Measurements from ENCODE around the gene COPS4. TPM values are rescaled to one million over a fixed set of nuclear protein-coding genes. Genes with fewer than 3 reads are reported as not detected.
"Not testable (repeated sequence)": the region's sequence is repeated elsewhere in the genome, so short reads cannot be mapped to it uniquely, and the experiment has no call there.

COPS4 gene
- total RNA-seq, 4 donors from 2014 or later, result 35.3 to 69.9 (median 50.4) TPM

- TF ChIP-seq CTCF (IDR thresholded peaks at IDR 0.05) (no peak), POLR2A (IDR thresholded peaks at IDR 0.05) (no peak)
- intact Hi-C loops (cut with DNase I), result no loop called here
- whole genome bisulfite sequencing, 2 donors, result 90 to 91% methylated on average over 3 of the region's 3 CpGs
- Histone ChIP-seq H3K4me3 (replicated peaks in 1 of 3) (no peak overlapping the region), H3K27ac (no peak overlapping the region), H3K36me3 (no peaks in the 10 kb centered on the region), H3K4me1 (peaks cover 14 to 23% of the 10 kb centered on the region in 2 donors), H3K27me3 (no peaks in the 10 kb centered on the region), H3K9me3 (no peaks in the 10 kb centered on the region)
- DNase-seq, result no peak
Measured at GRCh38 chr4:83040269-83040668, 5.3 kb downstream of the COPS4 start.

GRCh38 chr4:83043157-83043556 is 8.2 kb downstream of the COPS4 start:
- DNase-seq; H3K9me3 ChIP-seq; H3K27me3 ChIP-seq; H3K4me1 ChIP-seq; H3K27ac ChIP-seq; H3K36me3 ChIP-seq; H3K4me3 ChIP-seq (replicated peaks in 1 of 3); intact Hi-C loops (cut with DNase I): not testable (repeated sequence)
- 93 to 100% methylated on average over 2 of the region's 2 CpGs for WGBS, 2 donors

GRCh38 chr4:83043801-83044407 is 8.9 kb downstream of the COPS4 start:
- Histone ChIP-seq H3K36me3 (no peaks in the 10 kb centered on the region), H3K4me3 (replicated peaks in 1 of 3) (no peak overlapping the region), H3K27ac (no peak overlapping the region), H3K27me3 (no peaks in the 10 kb centered on the region), H3K9me3 (no peaks in the 10 kb centered on the region), H3K4me1 (peaks cover 0 to 4% of the 10 kb centered on the region in 2 donors)
- 94 to 95% methylated on average over 14 of the region's 14 CpGs for WGBS, 2 donors
- DNase-seq, result no peak
- TF ChIP-seq CTCF (IDR thresholded peaks at IDR 0.05) (no peak), POLR2A (IDR thresholded peaks at IDR 0.05) (no peak)
- intact Hi-C loops (cut with DNase I), result no loop called here

GRCh38 chr4:83046693-83047473 is 11.9 kb downstream of the COPS4 start:
- TF ChIP-seq POLR2A (IDR thresholded peaks at IDR 0.05) (no peak), CTCF (IDR thresholded peaks at IDR 0.05) (no peak)
- no peak overlapping the region for H3K27ac ChIP-seq
- WGBS, 2 donors, result 73 to 75% methylated on average over 8 of the region's 8 CpGs

GRCh38 chr4:83048781-83049180 is 13.8 kb downstream of the COPS4 start:
- WGBS, 2 donors, result 97% methylated on average over 8 of the region's 8 CpGs
- intact Hi-C loops (cut with DNase I); H3K36me3 ChIP-seq; H3K27me3 ChIP-seq; DNase-seq; H3K4me3 ChIP-seq (replicated peaks in 1 of 3); H3K4me1 ChIP-seq; H3K27ac ChIP-seq; H3K9me3 ChIP-seq: not testable (repeated sequence)

More at GRCh38 chr4:83046693-83047473, 11.9 kb downstream of the COPS4 start:
- Histone ChIP-seq H3K27me3 (no peaks in the 10 kb centered on the region), H3K9me3 (no peaks in the 10 kb centered on the region), H3K4me3 (replicated peaks in 1 of 3) (no peak overlapping the region), H3K36me3 (no peaks in the 10 kb centered on the region), H3K4me1 (peaks cover 0 to 4% of the 10 kb centered on the region in 2 donors)
- intact Hi-C loops (cut with DNase I), result no loop called here
- DNase-seq, result no peak

GRCh38 chr4:83054928-83055327 is 19.9 kb downstream of the COPS4 start:
- no peak overlapping the region for H3K4me3 ChIP-seq (replicated peaks in 1 of 3)
- no peak for DNase-seq
- intact Hi-C loops (cut with DNase I), result no loop called here
- TF ChIP-seq POLR2A (IDR thresholded peaks at IDR 0.05), result no peak
- TF ChIP-seq CTCF (IDR thresholded peaks at IDR 0.05), result peak in 2 of 6 experiments; percentile 18 to 25
- peaks cover 7 to 12% of the 10 kb centered on the region in 2 donors for H3K36me3 ChIP-seq
- no peaks in the 10 kb centered on the region for H3K27me3 ChIP-seq
- no peaks in the 10 kb centered on the region for H3K4me1 ChIP-seq
- no peak overlapping the region for H3K27ac ChIP-seq
- H3K9me3 ChIP-seq, result no peaks in the 10 kb centered on the region

Data from thyroid gland (tissue), 4 donors.